Caco-2 (cell line): ENCODE results near the gene LDLRAD2. TPM values are rescaled to one million over a fixed set of nuclear protein-coding genes. Genes with fewer than 3 reads are reported as not detected.

Experiments used
- BruUV-seq: library from RNA; stranded (reverse); fragments of 400-500 nt; replicated peaks from 2 replicates; lab custom pipeline; 2021; lab: Mats Ljungman, UMichigan
- CTCF ChIA-PET: fragments of 300-600 bp; sonication (Branson Sonifier 250); formaldehyde crosslinking; loops from one replicate; lab custom pipeline; 2022; ENCODE audit warnings: antibody characterized with exemption; lab: Charles Lee
- POLR2A ChIA-PET: fragments of 300-600 bp; sonication (Branson Sonifier 250); formaldehyde crosslinking; loops from one replicate; lab custom pipeline; 2022; ENCODE audit warnings: antibody characterized with exemption; lab: Charles Lee
- DNase-seq, 2 experiments: peaks; one replicate each; pipeline versions ENCODE4 v3.0.0 to v3.0.0-alpha.2; 2020 to 2022
- H3K27me3 ChIP-seq: replicated peaks from 2 replicates; pipeline ENCODE4 v1.6.0; 2011; ENCODE audit warnings: low read length; ENCODE audit not compliant: control insufficient read depth, insufficient read depth
- H3K36me3 ChIP-seq: 2 replicates; pipeline ENCODE4 v1.5.1; 2011; ENCODE audit warnings: low read length; ENCODE audit not compliant: control insufficient read depth, insufficient read depth
- H3K4me1 ChIP-seq: fragments of 250-450 bp; sonication (Bioruptor Pico); 2 replicates; pipeline ENCODE4 v1.5.1; 2020; ENCODE audit warnings: mild to moderate bottlenecking
- H3K4me3 ChIP-seq: 2 replicates; pipeline ENCODE4 v1.5.1; 2011; ENCODE audit warnings: low read depth, mild to moderate bottlenecking, control low read depth, low read length
- H3K9me3 ChIP-seq: fragments of 250-450 bp; sonication (Bioruptor Pico); 2 replicates; pipeline ENCODE4 v1.5.1; 2020; ENCODE audit warnings: mild to moderate bottlenecking, moderate library complexity
- H3K27ac Mint-ChIP-seq: one replicate; pipeline ENCODE4 v1.8.0; 2022; ENCODE audit warnings: mixed read lengths; ENCODE audit not compliant: unreplicated experiment
- H3K27me3 Mint-ChIP-seq: one replicate; pipeline ENCODE4 v1.8.0; 2022; ENCODE audit warnings: mixed read lengths; ENCODE audit not compliant: insufficient read depth, unreplicated experiment
- H3K36me3 Mint-ChIP-seq: one replicate; pipeline ENCODE4 v1.8.0; 2022; ENCODE audit warnings: mild to moderate bottlenecking, mixed read lengths; ENCODE audit not compliant: insufficient read depth, unreplicated experiment
- H3K4me1 Mint-ChIP-seq: one replicate; pipeline ENCODE4 v1.8.0; 2022; ENCODE audit warnings: low read depth, mixed read lengths; ENCODE audit not compliant: unreplicated experiment
- H3K4me3 Mint-ChIP-seq: one replicate; pipeline ENCODE4 v1.8.0; 2022; ENCODE audit warnings: mild to moderate bottlenecking, moderate library complexity, mixed read lengths; ENCODE audit not compliant: unreplicated experiment
- H3K9me3 Mint-ChIP-seq: one replicate; pipeline ENCODE4 v1.8.0; 2022; ENCODE audit warnings: mixed read lengths; ENCODE audit not compliant: unreplicated experiment
- CTCF ChIP-seq, 2 experiments: fragments of 200-600 bp in 1 of 2; IDR thresholded peaks; 1 replicate in 1 of 2; 2 replicates in 1 of 2; pipeline versions ENCODE4 v1.5.1 to v1.8.0; 2011 to 2022; ENCODE audit warnings: antibody characterized with exemption in 1 of 2, control low read depth in 1 of 2, inconsistent platforms in 1 of 2, low read depth in 1 of 2, low read length in 1 of 2, mild to moderate bottlenecking in 1 of 2, moderate library complexity in 1 of 2; ENCODE audit not compliant: insufficient read depth in 1 of 2, severe bottlenecking in 1 of 2, unreplicated experiment in 1 of 2
- intact Hi-C: fragments of 100-400 bp; cut with micrococcal nuclease; formaldehyde crosslinking; loops from one replicate; pipeline ENCODE4 v1.10.0; 2022; ENCODE audit not compliant: unreplicated experiment
- total RNA-seq: library from RNA; stranded (reverse); gene quantifications from 2 replicates; pipeline ENCODE4 v1.2.3, GENCODE V29; 2022

LDLRAD2 gene
- total RNA-seq, 1 experiment from 2014 or later: not detected

DNA sequence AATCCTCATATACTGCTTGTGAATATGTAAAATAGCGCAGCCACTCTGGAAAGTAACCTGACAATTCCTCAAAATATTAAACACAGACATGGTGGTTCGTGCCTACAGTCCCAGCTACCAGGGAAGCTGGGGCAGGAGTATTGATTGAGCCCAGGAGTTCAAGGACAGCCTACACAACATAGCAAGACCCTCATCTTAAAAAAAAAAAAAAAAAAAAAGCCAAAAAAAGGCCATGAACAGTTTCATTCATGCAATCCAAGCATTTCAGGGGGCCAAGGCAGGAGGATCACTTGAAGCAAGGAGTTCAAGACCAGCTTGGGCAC, 33.7 kb upstream of the LDLRAD2 start:
- H3K36me3 ChIP-seq: no peaks in the 10 kb centered on the region
- H3K4me1 ChIP-seq: peaks cover 6% of the 10 kb centered on the region; the same call in 1 of the 2 replicates
- H3K9me3 Mint-ChIP-seq: no peaks in the 10 kb centered on the region
- ChIA-PET CTCF (no interaction called here), POLR2A (interaction anchor here (0.6 kb wide), 1 partner anchor 39 kb away, joined by 7 read pairs; no protein-coding TSS in a partner anchor)
- no peaks in the 10 kb centered on the region for H3K27me3 Mint-ChIP-seq
- TF ChIP-seq CTCF (IDR thresholded peaks at IDR 0.05; ENCODE audit: insufficient read depth in 1 of 2, low read depth in 1 of 2, low read length in 1 of 2, severe bottlenecking in 1 of 2, unreplicated experiment in 1 of 2): no peak
- H3K9me3 ChIP-seq: no peaks in the 10 kb centered on the region
- intact Hi-C loops: no loop called here
- H3K36me3 Mint-ChIP-seq: peaks cover 16% of the 10 kb centered on the region
- H3K4me3 Mint-ChIP-seq: no peak overlapping the region
- peaks cover 6% of the 10 kb centered on the region for H3K4me1 Mint-ChIP-seq
- H3K4me3 ChIP-seq: no peak overlapping the region
- DNase-seq: no peak
- BruUV-seq: no TSS peak
- H3K27ac Mint-ChIP-seq: no peak overlapping the region
- no peaks in the 10 kb centered on the region for H3K27me3 ChIP-seq

DNA sequence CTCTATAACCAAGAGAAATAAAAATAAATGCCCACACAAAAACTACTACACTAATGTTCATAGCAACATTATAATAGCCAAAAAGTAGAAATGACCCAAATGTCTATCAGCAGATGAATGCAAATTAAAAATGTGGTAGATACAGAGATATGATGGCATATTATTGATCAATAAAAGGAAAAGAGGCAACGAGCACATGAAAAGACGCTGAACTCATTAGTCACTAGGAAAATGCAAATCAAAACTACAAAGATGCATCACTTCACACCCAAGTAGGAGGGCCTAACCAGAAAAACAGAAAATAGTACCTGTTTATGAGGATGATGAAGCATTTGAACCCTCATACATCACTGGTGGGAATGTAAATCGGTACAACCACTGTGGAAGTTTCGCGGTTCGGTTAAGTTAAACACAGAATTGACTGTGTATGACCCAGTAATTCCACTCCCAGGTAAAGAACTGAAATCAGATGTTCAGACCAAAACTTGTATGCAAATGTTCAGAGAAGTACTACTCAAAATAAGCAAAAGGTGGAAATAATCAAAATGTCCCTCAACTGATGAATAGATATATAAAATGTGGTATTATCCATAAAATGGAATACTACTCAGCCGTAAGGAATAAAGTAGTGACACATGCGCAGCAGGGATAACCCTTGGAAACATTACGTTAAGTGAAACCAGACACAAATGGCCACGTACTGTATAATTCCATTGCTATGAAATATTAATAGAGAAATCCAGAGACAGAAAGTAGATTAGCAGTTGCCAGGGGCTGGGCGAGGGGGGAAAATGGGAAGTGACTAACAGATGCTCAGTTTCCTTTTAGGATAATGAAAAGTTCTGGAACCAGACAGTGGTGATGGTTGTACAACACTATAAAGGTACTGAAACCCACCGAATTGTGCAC, 32.2 kb upstream of the LDLRAD2 start:
- peaks cover 6% of the 10 kb centered on the region; the same call in 1 of the 2 replicates for H3K4me1 ChIP-seq
- Mint-ChIP-seq H3K9me3 (no peaks in the 10 kb centered on the region), H3K4me3 (peak overlapping the region; percentile 39), H3K4me1 (peaks cover 6% of the 10 kb centered on the region), H3K36me3 (peaks cover 19% of the 10 kb centered on the region), H3K27ac (no peak overlapping the region), H3K27me3 (no peaks in the 10 kb centered on the region)
- TF ChIP-seq CTCF (IDR thresholded peaks at IDR 0.05; ENCODE audit: insufficient read depth in 1 of 2, low read depth in 1 of 2, low read length in 1 of 2, severe bottlenecking in 1 of 2, unreplicated experiment in 1 of 2): no peak
- no peaks in the 10 kb centered on the region for H3K27me3 ChIP-seq
- no peaks in the 10 kb centered on the region for H3K9me3 ChIP-seq
- TSS peak; percentile 2 for BruUV-seq
- H3K4me3 ChIP-seq: no peak overlapping the region
- ChIA-PET CTCF (no interaction called here), POLR2A (no interaction called here)
- intact Hi-C loops: loop anchor here (10.0 kb wide), 1 partner anchor 105 kb away; no protein-coding TSS in a partner anchor
- DNase-seq: no peak
- H3K36me3 ChIP-seq: no peaks in the 10 kb centered on the region

DNA sequence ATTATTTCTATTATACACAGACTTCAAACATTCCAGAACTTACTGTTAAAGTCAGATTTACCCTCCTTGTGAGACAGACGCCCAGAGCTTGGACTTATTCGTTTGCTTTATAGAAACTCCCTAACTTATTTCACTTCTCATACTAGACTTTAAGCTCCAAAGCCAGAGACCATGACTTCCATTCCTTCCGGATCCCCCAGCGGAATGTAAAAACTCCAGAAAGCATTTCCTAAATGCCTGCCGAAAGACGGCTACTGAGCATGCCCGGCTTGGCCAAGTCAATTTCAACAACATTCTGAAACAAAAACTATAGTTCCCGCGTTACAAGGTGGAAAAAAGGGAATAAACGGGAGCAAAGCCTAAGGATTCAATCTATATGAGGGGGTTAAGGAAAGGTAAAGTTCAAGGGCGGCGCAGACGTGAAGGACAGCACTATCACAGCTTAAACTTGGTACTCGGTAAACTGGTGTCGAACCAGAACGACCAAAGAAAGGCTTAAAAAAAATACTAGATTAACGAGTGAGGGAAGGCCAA, 30.2 kb upstream of the LDLRAD2 start:
- intact Hi-C loops: loop anchor here (1.0 to 10.0 kb wide), 2 partner anchors 79 to 107 kb away; no protein-coding TSS in a partner anchor
- Histone ChIP-seq H3K36me3 (no peaks in the 10 kb centered on the region), H3K4me1 (no peaks in the 10 kb centered on the region), H3K4me3 (peak overlapping the region; percentile 91), H3K9me3 (no peaks in the 10 kb centered on the region), H3K27me3 (no peaks in the 10 kb centered on the region)
- TSS peak; percentile 73 for BruUV-seq
- TF ChIP-seq CTCF (IDR thresholded peaks at IDR 0.05; ENCODE audit: insufficient read depth in 1 of 2, low read depth in 1 of 2, low read length in 1 of 2, severe bottlenecking in 1 of 2, unreplicated experiment in 1 of 2): no peak
- Mint-ChIP-seq H3K4me3 (peak overlapping the region; percentile 86), H3K36me3 (peaks cover 19% of the 10 kb centered on the region), H3K4me1 (peaks cover 6% of the 10 kb centered on the region), H3K9me3 (peaks cover 6% of the 10 kb centered on the region), H3K27ac (peak overlapping the region; percentile 98), H3K27me3 (no peaks in the 10 kb centered on the region)
- CTCF ChIA-PET: interaction anchor here (0.6 kb wide), 2 partner anchors 78 to 246 kb away, joined by 5 read pairs; no protein-coding TSS in a partner anchor
- POLR2A ChIA-PET: interaction anchor here (1.1 kb wide), 1 partner anchor 140 kb away, joined by 4 read pairs; no protein-coding TSS in a partner anchor
- DNase-seq: peak in 1 of 2 experiments; percentile 24
